DMS 273 (cell line): Measurements from ENCODE around the gene LINC00632.
"Not testable (repeated sequence)": the region's sequence is repeated elsewhere in the genome, so short reads cannot be mapped to it uniquely, and the experiment has no call there.

Source experiments
- DNase-seq: peaks from one replicate; lab custom pipeline; 2025; ENCODE audit not compliant: unreplicated experiment; lab: John Stamatoyannopoulos, UW

The LINC00632 gene

DNA sequence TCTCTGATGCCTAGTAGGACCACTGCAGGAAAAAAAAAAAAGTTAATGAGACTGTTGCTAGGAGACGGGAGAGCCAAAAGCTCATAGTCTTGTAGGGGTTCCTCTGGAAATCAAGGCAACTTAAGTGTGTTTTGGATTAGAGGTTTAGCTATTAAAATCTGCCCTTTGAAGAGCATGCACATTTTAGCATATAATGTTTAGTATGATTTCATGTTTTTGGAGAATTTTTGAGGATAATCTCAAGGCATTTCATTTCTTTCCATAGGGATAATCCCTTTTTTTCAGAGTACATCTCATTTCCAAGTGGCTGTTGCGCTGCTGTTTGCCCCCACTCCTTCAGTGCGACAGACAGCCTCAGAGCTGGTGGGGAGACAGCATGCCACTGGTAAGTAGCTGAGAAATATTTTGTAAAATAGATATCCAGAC, at the start of gene LINC00632:
Gene LINC00632 (plus strand): TSS at position 339 of the 426 bp plus-strand sequence.
- no peak for DNase-seq

DNA sequence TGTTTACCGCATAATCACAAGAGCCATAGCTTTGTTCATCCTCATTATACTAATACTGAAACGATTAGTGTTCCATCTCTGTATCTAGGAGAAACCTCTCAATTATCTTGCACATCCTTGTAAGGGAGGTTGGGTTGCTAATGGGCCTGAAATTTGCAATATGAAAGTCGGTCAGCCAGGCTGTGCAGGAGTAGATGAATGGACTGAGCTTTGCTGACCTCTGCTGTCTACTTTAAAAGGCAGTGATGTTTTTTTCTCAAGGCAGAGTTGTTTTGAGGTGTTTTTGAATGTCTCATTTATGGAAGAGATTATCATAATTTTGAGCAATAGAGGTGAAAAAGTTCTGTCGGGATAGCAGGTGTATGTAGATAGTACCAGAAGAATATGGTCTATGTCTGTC, 47.9 kb upstream of the LINC00632 start:
- peak; percentile 1 for DNase-seq

DNA sequence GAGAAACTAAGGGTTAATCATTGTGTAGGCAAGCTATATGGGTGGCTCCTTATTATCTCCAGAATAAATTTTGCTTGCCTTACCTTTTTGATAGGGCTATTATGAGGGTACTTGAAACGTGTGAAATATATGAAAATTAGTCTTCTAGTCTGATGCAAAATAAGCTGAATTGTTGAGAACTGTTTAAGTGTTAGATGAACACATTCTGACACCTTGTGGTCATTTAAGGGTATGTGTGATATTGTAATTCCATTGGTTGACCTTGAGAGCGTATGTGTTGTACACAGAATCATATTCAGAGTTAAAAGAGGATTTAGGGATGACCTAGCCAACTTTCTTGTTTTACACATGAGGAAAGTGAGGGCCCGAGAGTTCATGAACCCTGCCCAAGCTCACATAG, 44.6 kb upstream of the LINC00632 start:
- peak; percentile 54 for DNase-seq

DNA sequence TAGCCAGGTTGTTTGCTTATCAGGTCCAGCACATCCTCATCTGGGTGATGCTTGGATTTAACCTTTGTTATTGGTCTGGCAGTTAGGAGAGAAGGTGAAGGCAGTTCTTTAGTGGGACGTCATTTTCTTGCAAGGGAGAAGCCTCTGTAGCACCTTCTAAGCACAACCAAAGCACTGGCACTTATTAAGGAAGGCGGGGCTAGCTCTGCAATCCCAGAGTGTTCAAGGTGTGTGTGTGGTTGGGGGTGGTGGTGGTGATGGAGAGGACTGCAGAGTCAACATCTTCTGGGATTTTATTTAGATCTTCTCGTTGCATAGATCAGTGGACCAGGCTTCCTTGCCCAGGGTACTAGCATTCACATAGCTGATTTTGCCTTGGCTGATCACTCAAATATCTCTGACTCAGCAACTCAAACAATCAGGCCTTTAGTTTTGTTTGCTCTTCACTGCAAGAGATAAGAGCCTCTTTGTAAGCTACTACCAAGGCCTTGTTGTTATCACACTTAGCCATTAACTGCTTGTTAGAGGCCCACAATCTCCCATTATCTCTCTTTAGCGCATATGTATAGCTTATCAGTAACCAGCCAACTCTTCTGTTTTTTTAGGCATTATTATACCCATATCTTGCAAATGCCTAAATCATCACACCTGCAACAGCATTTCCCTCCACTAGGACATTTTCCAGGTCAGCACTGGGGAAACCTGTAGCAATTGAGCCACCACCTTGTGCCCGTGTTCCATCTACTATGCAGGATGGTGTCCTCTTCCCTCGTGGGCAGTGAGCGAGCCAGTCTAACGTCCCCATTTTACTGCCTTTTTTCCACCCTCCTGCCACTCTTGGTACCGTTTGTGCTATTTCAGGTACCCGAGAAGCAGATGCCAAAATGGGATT, 36.5 kb upstream of the LINC00632 start:
- no peak for DNase-seq

DNA sequence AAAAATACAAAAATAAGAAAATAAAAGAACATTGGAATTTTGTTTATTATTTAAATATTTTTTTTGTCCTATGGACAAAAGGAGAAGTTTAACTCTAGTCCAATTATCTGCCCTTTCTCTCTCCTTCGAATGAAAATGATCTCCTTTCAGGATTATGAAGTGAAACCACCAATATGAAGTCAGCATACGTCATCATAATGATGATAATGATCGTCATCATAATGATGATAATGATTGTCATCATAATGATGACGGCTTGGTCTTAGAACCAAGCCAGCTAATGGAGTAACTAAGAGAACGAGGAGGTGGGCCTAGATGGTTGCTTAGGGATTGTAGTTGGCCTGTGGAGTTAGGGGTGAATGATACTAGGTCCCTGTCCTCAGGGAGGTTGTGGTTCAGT, 21.9 kb upstream of the LINC00632 start:
- no peak for DNase-seq

DNA sequence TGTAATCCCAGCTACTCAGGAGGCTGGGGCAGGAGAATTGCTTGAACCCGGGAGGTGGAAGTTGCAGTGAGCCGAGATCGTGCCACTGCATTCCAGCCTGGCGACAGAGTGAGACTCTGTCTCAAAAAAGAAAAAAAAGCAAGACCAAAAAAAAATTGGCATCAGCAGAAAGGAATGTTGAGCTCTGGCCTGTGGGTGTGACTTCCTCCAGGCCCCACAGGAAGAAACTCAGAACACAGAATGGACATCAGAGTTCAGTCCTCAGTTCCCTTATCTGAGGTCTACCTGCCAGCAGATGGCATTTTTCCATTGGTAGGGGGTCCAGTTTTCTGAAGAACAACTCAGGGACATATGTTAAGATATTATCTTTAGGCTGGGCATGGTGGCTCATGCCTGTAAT, 18.0 kb upstream of the LINC00632 start:
- not testable (repeated sequence) for DNase-seq

DNA sequence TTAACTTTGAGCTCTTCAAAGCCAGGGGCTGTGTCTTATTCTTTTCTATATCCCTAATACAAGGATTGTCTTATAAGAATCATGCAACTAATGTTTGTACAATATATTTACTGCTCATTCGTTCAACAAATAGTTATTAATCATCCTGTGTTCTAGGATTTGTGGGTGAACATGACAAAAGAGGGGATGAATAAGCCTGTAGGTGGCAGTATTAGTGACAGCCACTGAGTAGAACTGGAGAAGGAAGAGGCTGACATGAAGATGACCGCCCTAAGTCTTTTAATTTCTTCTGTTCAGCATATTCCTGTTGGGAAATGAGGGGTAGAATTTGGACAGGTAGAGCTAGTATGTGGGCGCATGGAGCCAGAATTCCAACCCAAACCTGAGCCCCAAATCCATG, 11.9 kb upstream of the LINC00632 start:
- DNase-seq: no peak

DNA sequence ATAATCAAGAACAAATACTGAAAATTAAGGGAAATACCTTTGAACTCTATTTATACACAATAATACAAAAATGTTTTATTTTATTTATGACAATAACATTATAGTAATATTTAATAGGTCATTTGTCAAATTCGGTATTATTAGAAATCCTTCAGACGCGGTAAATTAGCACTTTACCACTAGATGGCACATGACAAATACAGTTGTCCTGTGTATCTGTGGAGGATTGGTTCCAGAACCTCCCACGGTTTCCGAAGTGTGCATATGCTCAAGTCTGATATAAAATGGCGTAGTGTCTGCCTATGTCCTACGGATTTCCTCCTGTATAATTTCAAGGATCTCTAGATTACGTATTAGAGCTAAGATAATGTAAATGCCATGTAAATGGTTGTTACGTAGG, 8.1 kb upstream of the LINC00632 start:
- peak; percentile 45 for DNase-seq

DNA sequence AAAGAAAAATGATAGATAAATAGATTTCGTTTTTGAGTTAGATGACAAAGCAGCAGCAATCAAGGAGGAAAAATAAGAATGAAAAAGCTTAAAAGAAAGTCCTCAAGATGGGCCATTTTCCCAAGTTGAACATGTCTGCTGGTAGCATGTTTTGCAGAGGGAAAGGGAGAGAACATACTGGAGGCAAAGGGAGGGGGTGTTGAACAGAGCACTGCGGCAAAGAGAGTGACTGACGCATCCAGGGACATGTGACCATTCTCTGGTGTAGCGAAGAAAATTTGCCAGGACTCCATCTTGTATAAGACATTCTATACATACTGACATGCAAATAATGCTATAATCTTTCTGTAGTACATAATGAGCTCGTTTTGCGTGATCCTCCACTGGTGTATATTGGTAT, 1.2 kb downstream of the LINC00632 start:
- DNase-seq: no peak

DNA sequence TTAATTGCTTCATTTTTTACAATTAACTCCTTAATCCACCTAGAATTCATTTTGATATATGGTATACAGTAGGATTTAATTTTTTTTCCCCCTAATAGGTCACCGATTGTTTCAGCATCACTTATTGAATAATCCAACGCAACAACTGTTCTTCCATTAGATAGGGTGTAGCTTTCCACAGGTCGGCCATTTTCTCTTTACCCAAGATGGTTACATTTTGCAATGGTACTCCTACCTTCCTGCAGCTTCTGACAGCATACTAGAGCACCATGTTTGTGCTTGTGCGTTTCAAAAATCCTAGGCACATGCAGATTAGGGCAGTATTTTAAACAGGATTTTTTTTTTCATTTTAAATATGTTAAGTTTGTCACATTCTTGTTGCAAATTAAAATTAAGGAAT, 2.3 kb downstream of the LINC00632 start:
- no peak for DNase-seq

DNA sequence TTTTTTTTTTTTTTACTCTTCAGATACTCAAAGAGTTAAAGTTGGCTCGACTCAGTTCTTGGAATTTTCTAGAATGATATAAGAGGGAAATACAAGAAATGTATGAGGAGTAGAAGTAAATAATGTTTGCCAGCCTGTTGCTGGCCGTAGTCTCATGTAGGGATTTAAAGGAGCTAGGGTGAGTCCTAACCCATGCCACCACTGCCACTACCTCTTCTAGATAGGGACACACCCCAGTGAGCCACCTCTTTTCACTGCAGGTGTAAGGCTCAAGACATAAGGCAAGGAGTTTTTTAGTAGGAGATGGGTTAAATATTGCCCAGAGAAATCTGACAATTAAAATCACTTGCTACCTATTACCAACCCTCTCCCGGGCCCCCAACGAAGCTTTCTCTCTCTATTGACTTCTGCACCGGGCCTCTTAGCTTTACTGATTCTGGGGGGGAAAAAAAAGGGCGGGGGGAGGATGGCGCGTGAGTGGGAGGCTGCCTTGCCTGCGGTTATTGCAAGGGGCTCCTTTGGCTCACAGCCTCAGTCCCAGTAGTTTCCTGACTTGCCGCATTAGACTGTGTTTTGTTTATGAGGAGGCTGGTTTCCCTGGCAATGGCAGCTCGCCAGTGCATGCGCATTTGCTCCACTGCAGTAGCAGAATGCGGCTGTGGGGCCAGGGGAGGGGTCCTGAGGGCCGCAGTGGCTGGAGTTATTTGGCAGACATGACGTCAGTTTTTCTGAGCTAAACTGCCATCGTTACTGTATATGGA, 3.0 kb downstream of the LINC00632 start:
- DNase-seq: peak; percentile 11

DNA sequence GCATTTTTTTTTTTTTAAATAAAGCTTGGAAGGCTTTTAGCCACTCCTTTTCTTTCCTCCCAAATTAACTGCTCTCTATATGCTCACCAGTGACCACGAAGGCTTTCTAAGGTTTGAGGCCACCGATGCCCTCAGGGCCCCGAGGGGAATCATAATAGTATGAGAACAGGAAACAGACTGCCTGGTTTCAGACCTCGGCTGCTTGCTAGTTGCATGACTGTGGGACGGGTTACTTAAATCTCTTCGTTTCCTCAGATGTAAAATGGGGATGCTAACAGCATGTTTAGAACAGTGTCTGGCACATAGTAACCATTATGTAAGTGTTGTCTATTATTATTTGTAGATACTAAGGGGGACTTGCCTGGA, 3.6 kb downstream of the LINC00632 start:
- no peak for DNase-seq

DNA sequence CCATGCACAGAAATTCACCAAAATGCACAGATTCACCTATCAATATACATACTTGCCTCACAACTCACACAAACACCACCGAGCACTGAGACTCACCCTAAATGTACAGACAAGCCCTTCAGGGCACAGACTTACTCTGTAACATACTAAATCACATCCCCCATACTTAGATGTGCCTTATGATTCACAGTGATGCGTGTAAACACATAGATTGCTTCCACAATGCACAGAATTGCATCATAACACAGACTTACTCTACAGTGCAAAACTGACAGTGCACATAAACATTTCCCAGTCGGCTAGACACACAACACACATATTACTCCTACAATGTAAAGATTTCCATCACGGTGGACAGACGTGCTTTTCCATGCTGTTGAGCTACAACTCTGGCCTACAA, 6.2 kb downstream of the LINC00632 start:
- no peak for DNase-seq

DNA sequence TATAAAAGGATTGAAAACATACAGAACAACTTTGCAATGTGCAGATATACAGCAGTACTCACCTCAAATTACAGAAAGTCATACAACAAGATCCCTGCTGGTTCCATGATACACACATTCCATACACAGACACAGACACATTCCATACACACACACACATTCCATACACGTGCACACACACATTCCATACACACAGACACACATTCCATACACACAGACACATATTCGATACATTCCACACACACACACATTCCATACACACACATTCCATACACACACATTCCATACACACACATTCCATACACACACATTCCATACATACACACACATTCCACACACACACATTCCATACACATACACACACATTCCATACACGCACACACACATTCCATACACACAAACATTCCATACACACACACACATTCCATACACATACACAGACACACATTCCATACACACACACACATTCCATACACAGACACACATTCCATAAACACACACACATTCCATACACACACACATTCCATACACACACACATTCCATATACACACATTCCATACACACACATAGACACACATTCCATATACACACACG, 13.7 kb downstream of the LINC00632 start:
- no peak for DNase-seq

DNA sequence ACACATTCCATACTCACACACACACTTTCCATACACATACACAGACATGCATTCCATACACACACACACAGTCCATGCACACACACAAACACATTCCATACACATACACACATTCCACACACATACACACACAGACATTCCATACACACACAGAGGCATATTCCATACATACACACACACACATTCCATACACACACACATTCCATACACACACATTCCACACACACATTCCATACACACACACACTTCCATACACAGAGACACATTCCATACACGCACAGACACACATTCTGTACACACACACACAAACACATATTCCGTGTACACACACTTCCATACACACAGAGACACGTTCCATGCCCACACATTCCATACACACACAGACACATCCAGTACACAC, 14.8 kb downstream of the LINC00632 start:
- no peak for DNase-seq

DNA sequence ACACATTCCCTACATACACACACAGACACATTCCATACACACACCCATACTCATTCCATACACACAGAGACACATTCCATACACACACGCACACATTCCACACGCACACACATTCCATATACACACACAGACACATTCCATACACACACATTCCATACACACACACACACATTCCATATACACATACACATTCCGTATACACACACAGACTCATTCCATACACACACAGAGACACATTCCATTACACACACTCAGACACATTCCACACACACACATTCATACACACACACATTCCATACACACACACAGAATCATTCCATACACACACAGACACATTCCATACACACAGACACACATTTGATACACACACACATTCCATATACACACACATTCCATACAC, 15.2 kb downstream of the LINC00632 start:
- DNase-seq: no peak

DNA sequence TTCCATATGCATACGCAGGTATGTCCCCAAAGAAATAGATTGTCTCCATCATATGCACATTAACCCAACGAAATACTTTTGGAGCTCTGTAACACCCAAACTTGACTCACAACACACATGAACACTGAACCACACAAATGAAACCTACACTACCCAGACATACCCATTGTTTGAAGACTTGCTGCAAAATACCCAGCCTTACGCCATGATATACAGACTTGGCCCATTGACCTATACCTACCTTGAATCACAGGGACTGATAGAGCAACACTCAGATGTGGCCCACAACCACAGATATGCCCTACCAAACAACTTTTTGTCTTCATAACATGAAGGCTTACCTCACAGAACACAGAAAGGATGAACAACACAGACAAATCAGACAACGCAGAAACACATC, 15.9 kb downstream of the LINC00632 start:
- no peak for DNase-seq

DNA sequence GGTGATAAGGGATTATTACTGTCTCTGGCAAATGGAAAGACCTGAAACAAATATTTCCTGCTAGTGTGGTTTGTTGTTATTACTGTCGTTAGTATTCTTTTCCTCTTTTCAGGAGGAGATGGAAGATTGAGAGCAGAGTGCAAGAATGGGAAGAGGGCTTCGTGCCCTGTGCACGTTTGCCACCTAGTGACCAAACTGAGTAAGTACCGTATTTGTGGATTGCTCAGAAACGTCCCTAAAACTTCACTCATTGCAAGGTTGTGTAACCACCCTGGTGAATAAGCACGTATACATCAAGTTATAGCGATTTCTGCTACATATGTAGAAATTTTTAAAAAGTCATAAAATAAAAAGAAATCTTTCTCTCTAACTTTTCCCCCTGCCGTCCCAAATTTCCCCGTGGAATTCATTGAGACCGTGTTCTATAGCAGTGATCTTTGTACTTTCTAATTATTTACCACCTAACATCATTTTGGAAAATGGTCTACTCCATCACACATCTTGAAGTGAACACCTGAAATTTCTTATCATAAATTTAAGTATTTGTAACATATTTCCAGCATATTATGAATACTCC, 24.3 kb downstream of the LINC00632 start:
- DNase-seq: peak; percentile 64

DNA sequence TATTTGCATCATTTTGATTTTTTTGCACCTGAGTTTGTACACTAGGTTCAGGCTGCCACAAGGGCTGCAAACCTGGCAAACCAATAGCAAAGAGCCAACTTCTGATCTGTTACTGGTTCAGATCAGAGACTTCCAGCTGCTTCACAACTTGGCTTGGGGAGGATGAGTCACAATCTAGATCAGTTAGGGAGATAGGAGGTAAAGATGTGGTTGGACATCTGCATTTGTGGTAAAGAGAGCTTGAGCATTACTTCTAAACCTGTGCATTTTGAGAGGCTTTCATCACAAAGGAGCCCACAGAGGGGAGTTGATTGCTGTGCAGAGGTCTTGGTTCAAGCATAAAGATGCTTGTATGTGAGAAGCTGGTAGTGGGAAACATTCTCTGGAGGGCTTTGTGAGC, 34.5 kb downstream of the LINC00632 start:
- DNase-seq: no peak

DNA sequence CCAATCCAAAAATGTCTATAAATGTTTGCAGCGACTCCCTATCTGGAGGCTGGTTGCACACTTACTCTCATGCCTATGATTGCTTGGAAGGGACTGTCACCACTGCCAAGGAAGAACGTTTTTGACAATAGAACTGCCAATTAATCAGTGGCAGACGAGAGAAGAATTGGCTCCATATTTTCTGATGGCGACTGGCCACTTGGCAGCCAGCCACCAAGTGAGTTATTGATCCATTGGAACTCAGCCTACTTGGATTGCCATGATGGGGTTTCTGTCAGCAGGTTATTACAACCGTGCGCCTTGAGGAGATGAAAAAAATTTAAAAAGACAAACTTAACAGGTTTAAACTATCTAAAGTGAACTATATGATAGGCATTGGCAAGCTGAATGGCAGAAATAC, 47.4 kb downstream of the LINC00632 start:
- DNase-seq: no peak

DNA sequence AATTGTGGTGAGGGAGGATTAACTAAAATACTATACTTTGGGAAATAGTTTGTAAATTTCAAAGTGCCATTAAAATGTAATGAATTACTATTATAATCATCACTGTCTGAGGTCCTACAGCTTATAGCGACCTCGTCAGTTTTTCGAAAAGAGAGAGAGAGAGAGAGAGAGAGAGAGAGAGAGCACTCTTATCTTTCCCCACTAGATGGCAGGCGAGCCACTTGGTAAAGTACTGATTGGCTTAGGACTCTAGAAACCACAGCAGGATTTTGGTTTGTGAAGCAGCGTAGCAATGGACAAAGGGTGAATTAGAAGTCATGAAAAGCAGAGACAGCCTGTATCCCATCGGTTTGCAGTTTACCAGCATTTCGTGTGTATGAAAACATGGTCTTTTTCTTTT, 52.5 kb downstream of the LINC00632 start:
- peak; percentile 78 for DNase-seq
